PC-3 (cell line): Measurements from ENCODE around the gene ALG1.

Experiments
- EZH2 ChIP-seq: fragments of 300-600 bp; sonication (generic); IDR thresholded peaks from one replicate; pipeline ENCODE4 v1.6.1; 2017; ENCODE audit warnings: antibody characterized with exemption, mild to moderate bottlenecking, low read length; ENCODE audit not compliant: unreplicated experiment
- TF ChIP-seq, protein P1 (sequence below): fragments of 300-600 bp; sonication (generic); conservative IDR thresholded peaks from 2 replicates; pipeline ENCODE4 v1.5.1; 2017; ENCODE audit warnings: antibody characterized with exemption, low read depth, mild to moderate bottlenecking, low read length

DNA sequence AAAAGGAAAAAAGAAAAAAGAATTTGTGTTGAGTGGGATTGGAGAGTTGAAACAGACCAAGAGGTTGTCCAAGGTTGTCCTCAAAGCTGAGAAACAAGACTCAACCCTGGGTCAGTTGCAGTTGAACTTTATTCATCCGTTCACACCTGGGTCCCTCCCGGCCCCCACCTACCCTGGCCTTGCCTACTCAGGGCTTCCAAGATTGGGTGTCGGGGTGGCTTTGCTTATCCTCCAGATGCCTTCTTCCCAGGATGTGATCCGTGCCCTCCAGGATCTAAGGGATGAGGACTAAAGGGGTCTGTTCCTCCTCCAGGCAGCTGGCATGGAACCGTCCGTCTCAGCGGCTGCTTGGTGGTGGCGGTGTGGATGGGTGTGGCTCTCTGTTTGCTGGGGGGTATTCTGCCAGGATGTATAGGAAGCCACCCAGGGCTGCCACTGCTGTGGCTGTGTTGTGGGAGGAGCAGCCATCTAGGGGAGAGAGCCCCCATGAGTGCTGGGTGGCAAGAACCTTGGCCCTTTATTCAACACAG, 27.6 kb upstream of the ALG1 start:
- no peak for TF ChIP-seq EZH2
- TF ChIP-seq, protein P1, sequence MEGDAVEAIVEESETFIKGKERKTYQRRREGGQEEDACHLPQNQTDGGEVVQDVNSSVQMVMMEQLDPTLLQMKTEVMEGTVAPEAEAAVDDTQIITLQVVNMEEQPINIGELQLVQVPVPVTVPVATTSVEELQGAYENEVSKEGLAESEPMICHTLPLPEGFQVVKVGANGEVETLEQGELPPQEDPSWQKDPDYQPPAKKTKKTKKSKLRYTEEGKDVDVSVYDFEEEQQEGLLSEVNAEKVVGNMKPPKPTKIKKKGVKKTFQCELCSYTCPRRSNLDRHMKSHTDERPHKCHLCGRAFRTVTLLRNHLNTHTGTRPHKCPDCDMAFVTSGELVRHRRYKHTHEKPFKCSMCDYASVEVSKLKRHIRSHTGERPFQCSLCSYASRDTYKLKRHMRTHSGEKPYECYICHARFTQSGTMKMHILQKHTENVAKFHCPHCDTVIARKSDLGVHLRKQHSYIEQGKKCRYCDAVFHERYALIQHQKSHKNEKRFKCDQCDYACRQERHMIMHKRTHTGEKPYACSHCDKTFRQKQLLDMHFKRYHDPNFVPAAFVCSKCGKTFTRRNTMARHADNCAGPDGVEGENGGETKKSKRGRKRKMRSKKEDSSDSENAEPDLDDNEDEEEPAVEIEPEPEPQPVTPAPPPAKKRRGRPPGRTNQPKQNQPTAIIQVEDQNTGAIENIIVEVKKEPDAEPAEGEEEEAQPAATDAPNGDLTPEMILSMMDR, result no peak
